K562 (cell line): ENCODE measurements around the gene MRPL10. TPM values are rescaled to one million over a fixed set of nuclear protein-coding genes. Genes with fewer than 3 reads are reported as not detected.

Source experiments
- CHD2 ChIP-seq: IDR thresholded peaks from 2 replicates; pipeline ENCODE4 v1.6.1; 2011; ENCODE audit warnings: low read depth, low read length
- ESRRB ChIP-seq: fragments of 250-450 bp; sonication (Bioruptor Pico); IDR thresholded peaks from 2 replicates; pipeline ENCODE4 v1.5.0; 2020; ENCODE audit warnings: mild to moderate bottlenecking, moderate library complexity, borderline replicate concordance
- EZH2 ChIP-seq: IDR thresholded peaks from 2 replicates; pipeline ENCODE4 v1.6.1; 2012; ENCODE audit warnings: low read depth, mild to moderate bottlenecking, inconsistent platforms, low read length, borderline replicate concordance
- FOXP1 ChIP-seq: sonication (generic); formaldehyde crosslinking; IDR thresholded peaks from 2 replicates; pipeline ENCODE4 v1.8.0; 2022; ENCODE audit warnings: mild to moderate bottlenecking, missing genetic modification reagents
- FUS ChIP-seq: fragments of 200-400 bp; formaldehyde crosslinking; optimal IDR thresholded peaks from 2 replicates; pipeline ENCODE3; 2017; ENCODE audit warnings: low read depth, low read length
- GTF2F1 ChIP-seq: IDR thresholded peaks from 2 replicates; pipeline ENCODE4 v1.6.1; 2011; ENCODE audit warnings: low read depth, low read length, improper control_type of control experiment
- KLF10 ChIP-seq: fragments of 250-450 bp; sonication (Bioruptor Pico); IDR thresholded peaks from 2 replicates; pipeline ENCODE4 v1.6.1; 2021; ENCODE audit warnings: matching md5 sums
- MCM5 ChIP-seq: fragments of 450-650 bp; IDR thresholded peaks from 2 replicates; pipeline ENCODE4 v1.6.1; 2016; ENCODE audit warnings: low read depth
- NR3C1 ChIP-seq: sonication (generic); formaldehyde crosslinking; IDR thresholded peaks from 2 replicates; pipeline ENCODE4 v1.8.1; 2022; ENCODE audit warnings: missing genetic modification reagents
- NR4A1 ChIP-seq, 2 experiments: fragments of 250-450 bp in 1 of 2; fragments of 450-650 bp in 1 of 2; sonication (Bioruptor Pico) in 1 of 2; IDR thresholded peaks; 2 replicates each; pipeline versions ENCODE4 v1.4.0 to v1.6.1; 2016 to 2020; ENCODE audit warnings: mild to moderate bottlenecking in 2 of 2, missing compliant biosample characterization in 1 of 2, missing genetic modification characterization in 1 of 2, moderate library complexity in 1 of 2
- PHF21A ChIP-seq: fragments of 450-650 bp; IDR thresholded peaks from 2 replicates; pipeline ENCODE4 v1.6.1; 2017; ENCODE audit warnings: low read depth, borderline replicate concordance
- POLR3G ChIP-seq: IDR thresholded peaks from 2 replicates; pipeline ENCODE4 v1.6.1; 2011; ENCODE audit not compliant: insufficient read length, insufficient replicate concordance; ENCODE audit errors: extremely low read depth
- PURB ChIP-seq: sonication (generic); formaldehyde crosslinking; IDR thresholded peaks from 2 replicates; pipeline ENCODE4 v1.9.0; 2021; ENCODE audit warnings: low read depth, mild to moderate bottlenecking, missing genetic modification reagents
- STAG1 ChIP-seq: sonication (generic); formaldehyde crosslinking; IDR thresholded peaks from 2 replicates; pipeline ENCODE4 v1.5.0; 2020; ENCODE audit warnings: missing genetic modification reagents, borderline replicate concordance
- TBP ChIP-seq: optimal IDR thresholded peaks from 2 replicates; pipeline ENCODE3; 2011; ENCODE audit warnings: low read depth, low read length, improper control_type of control experiment
- ZFP36 ChIP-seq: fragments of 150-350 bp; IDR thresholded peaks from 2 replicates; pipeline ENCODE4 v1.6.1; 2018; ENCODE audit warnings: low read length, low read depth; ENCODE audit not compliant: partially characterized antibody
- ZNF184 ChIP-seq: sonication (generic); formaldehyde crosslinking; IDR thresholded peaks from 2 replicates; pipeline ENCODE4 v1.5.0; 2020; ENCODE audit warnings: missing genetic modification reagents
- ZNF263 ChIP-seq: sonication (generic); formaldehyde crosslinking; IDR thresholded peaks from 2 replicates; pipeline ENCODE4 v1.8.0; 2022; ENCODE audit warnings: mild to moderate bottlenecking, missing genetic modification reagents, borderline replicate concordance
- ZNF644 ChIP-seq: fragments of 200-800 bp; sonication (Bioruptor generic); IDR thresholded peaks from 2 replicates; pipeline ENCODE4 v1.6.1; 2016; ENCODE audit warnings: low read depth, missing genetic modification characterization, missing compliant biosample characterization
- polyA plus RNA-seq, 8 experiments: library from polyadenylated mRNA; depleted of rRNA in 4 of 8; stranded (reverse) in 5 of 8; unstranded in 3 of 8; fragments of >200 nt; fragmentation: Nextera tagmentation in 2 of 8; fragmentation: Illumina TruSeq in 1 of 8; extraction: Ambion mirVana in 2 of 8; extraction: Trizol in 1 of 8; gene quantifications; 2 replicates each; pipeline versions ENCODE4 v1.2.1 to v1.2.3, GENCODE V29; 2011 to 2014; ENCODE audit warnings: inconsistent platforms in 1 of 8, missing spikeins in 1 of 8
- total RNA-seq, 7 experiments: library from RNA; depleted of rRNA in 6 of 7; stranded (reverse); fragments of >200 nt in 6 of 7; fragmentation: Illumina TruSeq in 2 of 7; extraction: Trizol in 2 of 7; gene quantifications; 2 replicates each; pipeline versions ENCODE4 v1.2.1 to v1.2.3, GENCODE V29; 2011 to 2021; ENCODE audit warnings: low replicate concordance in 1 of 7
- TF ChIP-seq, protein P1 (sequence below), 3 experiments: fragments of 200-800 bp in 1 of 3; sonication (Bioruptor generic) in 1 of 3; sonication (generic) in 1 of 3; formaldehyde crosslinking in 1 of 3; IDR thresholded peaks; 2 replicates each; pipeline versions ENCODE4 v1.6.1 to v1.8.0; 2016 to 2022; ENCODE audit warnings: mild to moderate bottlenecking in 2 of 3, missing compliant biosample characterization in 2 of 3, missing genetic modification characterization in 2 of 3, missing genetic modification reagents in 1 of 3
- TF ChIP-seq, protein P2 (sequence below): sonication (generic); formaldehyde crosslinking; IDR thresholded peaks from 2 replicates; pipeline ENCODE4 v1.8.0; 2022; ENCODE audit warnings: mild to moderate bottlenecking, missing genetic modification reagents
- TF ChIP-seq, protein P3 (sequence below): fragments of 250-450 bp; sonication (Bioruptor Pico); IDR thresholded peaks from 2 replicates; pipeline ENCODE4 v1.8.0; 2021; ENCODE audit warnings: moderate library complexity, mild to moderate bottlenecking, inconsistent platforms
- TF ChIP-seq, protein P4 (sequence below), 2 experiments: fragments of 450-650 bp in 1 of 2; sonication (generic) in 1 of 2; formaldehyde crosslinking; conservative IDR thresholded peaks; 2 replicates each; pipeline versions ENCODE4 v1.4.0 to v1.8.1; 2020 to 2022; ENCODE audit warnings: mild to moderate bottlenecking in 1 of 2, missing genetic modification reagents in 1 of 2

MRPL10 gene
- total and polyA plus RNA-seq, 9 of the 15 experiments (the other 6 are each of a cell fraction or from before 2014, with no cell fraction given) = 27.8 to 105 (median 67.3) TPM

DNA sequence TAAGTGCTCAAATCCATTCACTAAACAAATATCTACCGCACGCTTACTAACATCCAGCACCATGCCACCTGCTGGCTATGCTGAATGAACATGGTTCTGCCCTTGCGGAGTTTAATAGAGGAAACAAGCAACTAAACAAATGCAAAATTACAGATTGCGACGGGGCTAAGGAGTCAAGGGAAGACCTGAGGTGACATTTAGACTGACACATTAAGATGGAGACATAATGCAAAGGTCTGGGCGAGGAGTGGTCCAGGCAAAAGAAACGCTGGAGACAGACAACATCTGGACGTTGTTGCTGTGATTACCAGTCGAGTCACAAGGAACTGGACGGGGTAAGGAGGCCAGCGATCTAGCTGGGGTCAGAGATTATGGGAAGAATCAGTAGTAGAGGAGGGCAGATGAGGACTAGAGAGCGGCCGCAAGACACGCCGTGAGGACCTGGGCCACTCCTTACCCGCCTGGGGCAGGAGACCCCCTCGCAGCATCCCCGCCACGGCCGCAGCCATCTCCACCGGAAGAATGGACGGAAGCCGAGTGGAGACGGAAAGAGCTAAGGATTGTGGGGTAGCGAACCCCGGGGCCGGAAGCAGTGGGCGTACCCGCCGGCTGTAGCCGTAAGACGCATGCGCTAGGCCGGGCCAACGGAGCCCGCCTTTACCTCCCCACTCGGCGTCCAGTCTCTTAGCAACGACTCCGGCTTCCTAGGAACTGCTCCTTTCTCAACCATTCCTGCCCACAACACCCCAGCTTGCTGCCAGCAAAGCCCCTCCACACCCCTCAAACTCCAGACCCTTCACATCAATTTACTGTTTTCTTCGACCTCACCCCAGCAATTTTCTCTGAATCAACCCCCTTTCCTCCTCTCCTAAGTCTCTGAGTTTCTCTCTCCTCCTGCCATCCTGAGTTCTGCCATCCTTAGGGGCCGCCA, at the start of gene MRPL10, which contains the start of gene LRRC46 (continued):
- TF ChIP-seq, protein P1, sequence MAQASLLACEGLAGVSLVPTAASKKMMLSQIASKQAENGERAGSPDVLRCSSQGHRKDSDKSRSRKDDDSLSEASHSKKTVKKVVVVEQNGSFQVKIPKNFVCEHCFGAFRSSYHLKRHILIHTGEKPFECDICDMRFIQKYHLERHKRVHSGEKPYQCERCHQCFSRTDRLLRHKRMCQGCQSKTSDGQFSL (CRISPR knock-in tag; IDR thresholded peaks at IDR 0.05) = no peak
- TF ChIP-seq, protein P1 (tag; IDR thresholded peaks at IDR 0.05) = no peak
- TF ChIP-seq ZNF644 (tag) = no peak
- no peak for TF ChIP-seq ZFP36
- TF ChIP-seq, protein P2, sequence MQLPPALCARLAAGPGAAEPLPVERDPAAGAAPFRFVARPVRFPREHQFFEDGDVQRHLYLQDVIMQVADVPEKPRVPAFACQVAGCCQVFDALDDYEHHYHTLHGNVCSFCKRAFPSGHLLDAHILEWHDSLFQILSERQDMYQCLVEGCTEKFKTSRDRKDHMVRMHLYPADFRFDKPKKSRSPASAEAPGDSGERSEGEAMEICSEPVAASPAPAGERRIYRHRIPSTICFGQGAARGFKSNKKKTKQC (CRISPR knock-in tag) = peak; percentile 72; the same call in 1 of the 2 replicates
- TF ChIP-seq KLF10 (CRISPR knock-in tag) = no peak
- no peak for TF ChIP-seq FUS
- no peak for TF ChIP-seq NR4A1 (CRISPR knock-in tag; IDR thresholded peaks at IDR 0.05)
- no peak for TF ChIP-seq NR4A1 (tag; IDR thresholded peaks at IDR 0.05)
- TF ChIP-seq MCM5 = no peak
- no peak for TF ChIP-seq NR3C1 (CRISPR knock-in tag)
- no peak for TF ChIP-seq CHD2
- no peak for TF ChIP-seq STAG1 (CRISPR knock-in tag)
- TF ChIP-seq, protein P3, sequence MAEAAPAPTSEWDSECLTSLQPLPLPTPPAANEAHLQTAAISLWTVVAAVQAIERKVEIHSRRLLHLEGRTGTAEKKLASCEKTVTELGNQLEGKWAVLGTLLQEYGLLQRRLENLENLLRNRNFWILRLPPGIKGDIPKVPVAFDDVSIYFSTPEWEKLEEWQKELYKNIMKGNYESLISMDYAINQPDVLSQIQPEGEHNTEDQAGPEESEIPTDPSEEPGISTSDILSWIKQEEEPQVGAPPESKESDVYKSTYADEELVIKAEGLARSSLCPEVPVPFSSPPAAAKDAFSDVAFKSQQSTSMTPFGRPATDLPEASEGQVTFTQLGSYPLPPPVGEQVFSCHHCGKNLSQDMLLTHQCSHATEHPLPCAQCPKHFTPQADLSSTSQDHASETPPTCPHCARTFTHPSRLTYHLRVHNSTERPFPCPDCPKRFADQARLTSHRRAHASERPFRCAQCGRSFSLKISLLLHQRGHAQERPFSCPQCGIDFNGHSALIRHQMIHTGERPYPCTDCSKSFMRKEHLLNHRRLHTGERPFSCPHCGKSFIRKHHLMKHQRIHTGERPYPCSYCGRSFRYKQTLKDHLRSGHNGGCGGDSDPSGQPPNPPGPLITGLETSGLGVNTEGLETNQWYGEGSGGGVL = no peak
- TF ChIP-seq FOXP1 = peak; percentile 71; the same call in 1 of the 2 replicates
- TF ChIP-seq TBP = peak; percentile 77
- TF ChIP-seq POLR3G = no peak
- TF ChIP-seq GTF2F1 = 0 out of 2 replicates have a peak, but pooled peaks have one; percentile 30
- TF ChIP-seq, protein P4, sequence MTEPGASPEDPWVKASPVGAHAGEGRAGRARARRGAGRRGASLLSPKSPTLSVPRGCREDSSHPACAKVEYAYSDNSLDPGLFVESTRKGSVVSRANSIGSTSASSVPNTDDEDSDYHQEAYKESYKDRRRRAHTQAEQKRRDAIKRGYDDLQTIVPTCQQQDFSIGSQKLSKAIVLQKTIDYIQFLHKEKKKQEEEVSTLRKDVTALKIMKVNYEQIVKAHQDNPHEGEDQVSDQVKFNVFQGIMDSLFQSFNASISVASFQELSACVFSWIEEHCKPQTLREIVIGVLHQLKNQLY (CRISPR knock-in tag; conservative IDR thresholded peaks at IDR 0.05) = no peak
- TF ChIP-seq ZNF184 = no peak
- no peak for TF ChIP-seq ESRRB (CRISPR knock-in tag)
- TF ChIP-seq ZNF263 (CRISPR knock-in tag) = no peak; the same call in 1 of the 2 replicates
- no peak for TF ChIP-seq PHF21A
- TF ChIP-seq PURB (CRISPR knock-in tag) = no peak
- no peak for TF ChIP-seq EZH2
